CD4-positive, alpha-beta T cell treated with Interleukin-4 for 4 hours (primary cell): ENCODE measurements around the gene WRNIP1.

Source experiments
- DNase-seq: peaks from one replicate; pipeline ENCODE4 v3.0.0-alpha.2; 2020

Gene WRNIP1

DNA sequence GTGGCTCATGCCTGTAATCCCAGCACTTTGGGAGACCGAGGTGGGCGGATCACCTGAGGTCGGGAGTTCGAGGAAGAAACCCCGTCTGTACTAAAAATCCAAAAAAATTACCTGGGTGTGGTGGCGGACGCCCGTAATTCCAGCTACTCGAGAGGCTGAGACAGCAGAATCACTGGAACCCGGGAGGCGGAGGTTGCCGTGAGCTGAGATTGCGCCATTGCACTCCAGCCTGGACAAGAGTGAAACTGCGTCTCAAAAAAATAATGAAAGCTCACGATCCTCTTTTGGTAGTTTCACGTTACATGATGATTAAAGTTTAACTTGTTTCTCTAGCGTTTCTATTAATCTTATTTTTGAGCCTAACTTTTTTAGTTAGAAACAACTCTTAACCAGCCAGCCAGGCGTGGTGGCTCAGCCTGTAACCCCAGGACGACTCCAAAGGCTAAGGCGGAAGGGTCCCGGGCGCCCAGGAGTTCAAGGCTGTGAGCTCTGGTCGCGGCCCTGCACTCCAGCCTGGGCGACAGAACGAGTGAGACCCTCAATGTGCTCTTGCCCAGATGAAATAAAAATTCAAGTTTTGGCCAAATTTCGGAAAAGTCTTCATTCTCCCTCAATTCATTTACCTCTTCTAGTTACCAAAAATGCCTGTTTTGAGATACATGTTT is 1.2 kb upstream of the WRNIP1 start:
- DNase-seq = no peak

DNA sequence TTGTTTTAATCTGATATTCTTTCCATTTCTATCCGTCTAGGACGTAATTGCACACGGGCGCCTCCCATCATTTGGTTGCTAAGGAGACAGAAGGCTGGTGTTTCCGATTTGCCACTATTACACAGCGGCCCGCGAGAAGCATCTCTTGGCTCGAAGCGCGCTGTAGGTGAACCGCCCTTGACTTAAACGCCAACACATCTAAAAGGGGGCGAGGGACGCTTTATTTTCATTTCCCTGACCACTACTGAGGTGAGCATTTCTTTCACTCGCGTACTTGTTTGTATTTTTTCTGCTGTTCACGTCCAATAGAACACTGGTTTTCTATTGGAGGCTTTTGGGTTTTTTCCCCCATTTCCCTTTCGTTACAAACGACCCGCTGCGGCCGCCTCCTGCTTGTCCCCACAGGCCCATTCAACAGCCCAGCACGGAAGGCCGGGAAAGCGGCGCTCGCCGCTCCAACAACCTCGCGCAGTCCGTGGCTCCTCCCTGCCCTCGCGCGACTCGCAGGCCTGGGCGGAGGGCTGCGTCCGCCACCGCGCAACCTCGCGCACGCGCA is 505 bp upstream of the WRNIP1 start:
- DNase-seq = peak; percentile 76

DNA sequence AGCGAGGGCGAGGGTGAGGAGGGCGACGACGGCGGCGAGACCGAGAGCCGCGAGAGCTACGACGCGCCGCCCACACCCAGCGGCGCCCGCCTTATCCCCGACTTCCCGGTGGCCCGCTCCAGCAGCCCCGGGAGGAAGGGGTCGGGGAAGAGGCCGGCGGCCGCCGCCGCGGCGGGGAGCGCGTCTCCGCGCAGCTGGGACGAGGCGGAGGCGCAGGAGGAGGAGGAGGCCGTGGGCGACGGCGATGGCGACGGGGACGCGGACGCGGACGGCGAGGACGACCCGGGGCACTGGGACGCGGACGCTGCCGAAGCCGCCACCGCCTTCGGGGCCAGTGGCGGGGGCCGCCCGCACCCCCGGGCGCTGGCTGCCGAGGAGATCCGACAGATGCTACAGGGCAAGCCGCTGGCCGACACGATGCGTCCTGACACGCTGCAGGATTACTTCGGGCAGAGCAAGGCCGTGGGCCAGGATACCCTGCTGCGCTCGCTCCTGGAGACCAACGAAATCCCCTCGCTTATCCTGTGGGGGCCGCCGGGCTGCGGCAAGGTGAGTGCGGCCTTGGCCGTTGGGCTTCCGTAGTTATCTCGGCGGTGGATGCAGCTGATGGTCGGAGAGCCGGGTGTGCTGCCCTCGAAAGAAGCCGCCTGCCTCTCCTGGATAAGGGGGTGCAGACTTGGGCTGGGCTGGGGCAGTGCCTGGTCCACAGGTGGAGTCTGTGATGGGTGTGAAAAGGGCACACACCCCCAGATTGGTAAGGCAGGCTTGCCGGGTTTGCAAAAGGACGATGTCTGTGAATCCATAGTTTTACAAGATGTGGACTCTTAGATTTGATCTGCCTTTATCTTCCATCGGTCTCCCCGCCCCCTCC is 938 bp downstream of the WRNIP1 start:
- DNase-seq = no peak

DNA sequence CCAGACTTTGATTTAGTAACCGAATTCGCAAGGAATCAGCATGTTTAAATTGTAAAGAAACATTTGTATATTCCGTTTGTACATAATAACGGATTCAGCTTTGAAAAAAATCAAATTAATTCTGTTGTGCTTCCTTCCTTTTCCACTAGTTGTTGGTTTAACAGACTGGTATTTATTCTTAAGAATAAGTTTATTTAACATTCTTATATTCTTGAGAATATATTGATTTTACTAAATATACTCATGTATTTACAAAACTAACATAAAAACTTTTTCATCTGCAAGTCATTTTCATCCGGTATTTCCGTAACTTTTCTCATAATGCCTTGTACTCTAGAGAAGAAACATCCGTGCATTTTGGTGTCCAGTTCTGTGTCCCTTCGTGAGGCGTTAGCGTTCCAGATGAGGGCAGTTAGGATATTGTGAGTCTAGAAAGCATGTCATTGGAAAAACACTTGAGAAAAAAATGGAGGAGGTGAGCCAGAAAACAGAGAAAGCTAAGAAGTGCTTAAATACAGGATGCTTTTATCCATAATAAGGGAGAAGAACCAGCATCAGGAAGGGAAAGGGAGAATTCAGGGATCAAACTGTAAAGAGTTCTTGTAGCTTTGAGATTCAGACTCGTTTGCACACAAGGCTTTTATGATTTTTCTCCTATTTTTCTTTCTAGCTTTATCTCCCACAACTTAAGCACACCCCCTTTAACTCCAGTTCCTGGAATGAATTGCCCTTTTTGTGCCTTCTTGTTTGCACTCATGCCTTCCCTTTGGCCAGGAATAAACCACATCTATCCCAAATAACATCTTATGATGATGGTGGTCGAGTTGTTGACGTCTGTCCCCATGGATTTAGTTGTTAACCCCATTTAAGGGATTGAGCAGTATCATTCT is 1.8 kb downstream of the WRNIP1 start:
- no peak for DNase-seq

DNA sequence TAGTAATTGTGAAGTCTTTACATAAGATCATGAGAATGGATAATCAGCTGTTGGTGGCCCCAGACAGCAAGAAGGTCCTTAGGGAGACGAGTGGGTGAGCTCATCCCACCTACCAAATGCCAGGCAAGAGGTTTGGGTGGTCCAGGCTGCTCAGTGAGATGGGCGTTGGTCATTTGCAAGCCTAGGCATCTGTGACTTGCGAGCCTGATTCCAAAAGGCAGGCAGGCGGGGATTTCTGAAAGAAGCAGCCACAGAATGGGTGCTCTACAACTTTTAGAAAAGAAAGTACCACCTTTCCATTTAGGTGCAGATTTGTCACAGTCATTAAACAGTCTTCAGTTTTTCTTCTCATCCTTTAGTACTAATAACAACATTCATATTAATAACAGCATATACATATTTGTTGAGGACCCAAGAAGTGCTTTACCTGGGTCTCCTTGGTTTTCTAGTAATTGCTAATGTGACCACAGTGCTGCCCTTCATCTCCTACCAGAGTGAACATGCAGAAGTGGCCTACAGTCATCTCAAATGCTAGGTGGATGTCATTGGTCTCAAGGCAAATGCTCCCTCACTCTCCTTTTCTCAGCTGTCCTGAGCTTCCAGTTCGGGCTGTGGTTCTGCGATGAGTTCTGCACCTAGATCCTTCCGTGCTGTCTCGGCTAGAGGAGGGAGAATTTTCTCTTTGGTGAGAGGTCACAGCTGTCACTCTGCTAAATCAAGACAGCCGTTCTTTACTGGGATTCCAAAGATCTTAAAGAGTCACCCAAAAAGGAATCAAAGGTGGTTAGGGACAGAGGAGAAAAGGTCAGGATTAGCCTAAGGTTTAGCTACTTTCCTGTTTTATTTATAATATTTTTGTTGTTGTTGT is 2.7 kb downstream of the WRNIP1 start:
- DNase-seq = no peak

DNA sequence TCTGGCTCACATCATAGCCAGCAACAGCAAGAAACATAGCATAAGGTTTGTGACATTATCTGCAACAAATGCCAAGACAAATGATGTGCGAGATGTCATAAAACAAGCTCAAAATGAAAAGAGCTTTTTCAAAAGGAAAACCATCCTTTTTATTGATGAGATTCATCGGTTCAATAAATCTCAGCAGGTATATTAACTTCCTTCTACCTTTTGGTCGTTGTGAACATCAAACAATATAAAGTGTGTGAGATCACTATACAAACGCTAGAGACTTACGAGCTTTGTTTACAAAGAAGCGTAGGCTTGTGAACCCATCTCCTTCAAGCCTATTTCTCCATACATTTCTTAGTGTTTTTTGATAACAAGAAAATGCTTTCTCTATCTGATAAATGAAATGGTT is 3.5 kb downstream of the WRNIP1 start:
- no peak for DNase-seq

DNA sequence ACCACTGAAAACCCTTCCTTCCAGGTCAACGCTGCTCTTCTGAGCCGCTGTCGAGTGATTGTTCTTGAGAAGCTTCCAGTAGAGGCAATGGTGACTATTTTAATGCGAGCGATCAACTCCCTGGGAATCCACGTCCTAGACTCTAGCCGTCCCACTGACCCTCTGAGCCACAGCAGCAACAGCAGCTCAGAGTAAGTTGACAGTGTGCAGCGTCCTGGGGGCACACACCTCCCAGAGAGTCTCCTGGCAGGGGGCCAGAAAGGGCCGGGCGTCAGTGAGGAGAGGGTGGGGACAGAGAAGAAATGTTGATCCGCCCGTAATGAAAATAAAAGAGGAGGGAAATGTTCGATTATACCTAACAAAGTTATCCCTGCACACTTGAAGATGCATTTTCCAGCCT is 5.0 kb downstream of the WRNIP1 start:
- DNase-seq = no peak

DNA sequence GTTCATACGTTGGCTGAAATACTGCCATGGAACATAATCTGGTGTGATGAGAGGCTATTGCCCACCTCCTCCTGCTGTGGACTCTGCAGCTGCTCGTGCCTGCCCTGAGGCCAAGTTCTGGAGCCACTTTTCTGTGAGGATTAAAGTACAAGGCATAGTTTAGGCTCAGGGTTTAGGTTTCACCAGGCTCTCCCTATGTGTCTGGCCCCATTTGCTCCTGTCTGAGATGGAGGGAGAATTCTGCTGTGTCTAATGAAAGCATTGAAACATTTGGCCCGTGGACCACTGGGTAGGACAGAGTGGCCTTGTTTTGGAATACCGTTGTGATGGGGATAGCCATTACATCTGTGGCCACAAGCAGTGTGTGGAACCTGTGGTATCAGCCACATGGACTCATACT is 5.9 kb downstream of the WRNIP1 start:
- DNase-seq = no peak

DNA sequence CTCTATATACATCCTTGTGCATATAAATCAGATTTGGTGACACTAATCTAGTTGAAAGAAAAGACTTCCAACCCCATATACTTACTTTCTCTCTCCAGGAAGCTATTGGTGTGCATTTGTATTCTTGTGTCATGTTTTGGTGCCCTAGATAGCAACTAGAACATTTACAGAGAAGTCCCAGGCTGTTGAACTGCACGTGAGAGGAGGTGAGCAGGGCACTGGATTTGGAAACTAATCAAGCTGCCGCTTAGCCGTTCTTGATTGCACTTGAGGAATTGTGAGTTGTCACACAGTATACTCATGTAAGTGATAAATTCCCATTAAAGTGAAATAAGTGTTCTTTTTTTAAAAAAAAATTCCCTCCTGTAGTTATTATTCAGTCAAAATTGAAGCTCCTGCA is 7.6 kb downstream of the WRNIP1 start:
- DNase-seq = no peak

DNA sequence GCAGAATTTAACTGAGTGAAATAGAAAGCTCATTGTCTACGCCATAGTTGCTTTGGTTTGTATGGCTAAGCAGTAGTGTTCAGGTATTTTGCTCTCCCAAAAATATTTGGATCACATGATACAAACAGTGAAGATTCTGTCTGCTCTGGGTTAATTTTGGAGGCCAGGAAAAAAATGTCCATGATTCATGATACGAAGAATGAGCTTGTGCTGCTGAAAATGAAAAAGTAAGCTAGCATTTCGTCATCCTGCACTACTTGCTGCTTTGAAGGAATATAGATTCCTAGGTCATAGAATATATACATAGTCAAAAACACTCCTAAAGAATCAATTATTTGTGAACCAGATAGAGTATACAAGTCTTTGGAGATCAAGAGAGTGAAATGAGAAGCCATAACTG is 8.3 kb downstream of the WRNIP1 start:
- DNase-seq = no peak

DNA sequence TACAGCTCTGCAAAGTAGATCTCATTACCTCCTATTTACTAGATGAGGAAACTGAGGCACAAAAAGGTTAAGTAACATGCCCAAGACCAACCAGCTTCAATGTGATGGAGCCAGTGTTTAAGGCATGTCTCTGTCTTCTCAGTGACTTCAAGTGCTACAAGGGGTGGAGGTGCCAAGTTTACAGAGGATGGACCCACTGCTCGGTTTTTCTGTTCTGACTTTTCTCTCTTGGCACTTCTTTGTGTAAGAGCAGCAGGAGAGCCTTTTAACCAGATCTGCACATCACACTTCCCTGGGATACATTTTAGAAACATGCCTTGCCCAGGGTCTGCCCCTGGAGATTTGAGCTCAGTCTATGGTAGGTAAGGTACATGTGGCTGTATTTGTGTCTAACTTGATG is 9.8 kb downstream of the WRNIP1 start:
- no peak for DNase-seq

DNA sequence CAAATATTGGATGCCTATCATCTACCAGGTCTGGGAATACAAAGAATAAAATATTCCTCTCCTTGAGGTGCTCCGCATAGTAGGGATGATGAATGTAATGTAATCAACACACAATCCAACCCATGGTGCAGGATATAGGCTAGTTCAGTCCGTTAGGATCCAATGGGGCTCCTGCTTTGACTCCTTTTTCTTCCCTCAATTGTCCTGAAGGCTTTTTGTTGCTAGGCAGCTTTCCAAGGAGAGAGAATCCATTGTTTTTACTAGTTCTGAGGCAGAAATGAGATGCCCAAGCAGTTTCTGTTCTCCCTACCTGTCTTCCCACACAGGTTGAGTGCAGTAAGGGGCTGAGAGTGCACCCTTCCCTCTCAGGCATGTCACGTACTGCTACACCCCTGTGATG is 12.1 kb downstream of the WRNIP1 start:
- DNase-seq = no peak

DNA sequence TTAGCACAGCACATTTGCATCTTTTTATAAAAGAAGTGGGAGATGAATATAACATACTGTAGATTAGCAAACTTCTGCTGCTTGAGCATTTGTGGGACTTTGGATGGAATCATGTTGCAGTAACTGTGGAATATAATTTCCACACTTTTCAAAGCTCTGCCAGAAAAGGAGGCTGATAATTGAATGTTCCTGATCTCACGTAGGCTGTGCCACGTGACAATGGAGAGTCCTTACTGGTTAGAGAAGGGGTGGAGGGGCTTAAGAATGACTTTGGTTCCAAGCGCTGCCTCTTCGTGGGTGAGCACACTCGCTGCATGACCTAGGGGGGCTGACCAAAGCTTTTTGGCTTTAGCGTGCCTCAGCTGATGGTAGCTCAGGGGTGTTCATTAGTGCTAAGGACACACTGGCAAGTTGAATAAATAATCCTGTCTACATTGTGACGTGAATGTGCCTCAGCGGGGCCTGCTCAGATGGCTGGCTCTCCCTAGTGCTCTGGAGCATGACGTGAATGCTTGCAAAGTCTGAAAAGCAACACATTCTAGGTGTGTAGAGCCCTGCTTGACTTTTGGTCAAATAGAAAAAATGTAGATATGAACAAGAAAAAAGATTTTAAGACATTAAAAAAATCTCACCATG is 15.0 kb downstream of the WRNIP1 start:
- DNase-seq = no peak

DNA sequence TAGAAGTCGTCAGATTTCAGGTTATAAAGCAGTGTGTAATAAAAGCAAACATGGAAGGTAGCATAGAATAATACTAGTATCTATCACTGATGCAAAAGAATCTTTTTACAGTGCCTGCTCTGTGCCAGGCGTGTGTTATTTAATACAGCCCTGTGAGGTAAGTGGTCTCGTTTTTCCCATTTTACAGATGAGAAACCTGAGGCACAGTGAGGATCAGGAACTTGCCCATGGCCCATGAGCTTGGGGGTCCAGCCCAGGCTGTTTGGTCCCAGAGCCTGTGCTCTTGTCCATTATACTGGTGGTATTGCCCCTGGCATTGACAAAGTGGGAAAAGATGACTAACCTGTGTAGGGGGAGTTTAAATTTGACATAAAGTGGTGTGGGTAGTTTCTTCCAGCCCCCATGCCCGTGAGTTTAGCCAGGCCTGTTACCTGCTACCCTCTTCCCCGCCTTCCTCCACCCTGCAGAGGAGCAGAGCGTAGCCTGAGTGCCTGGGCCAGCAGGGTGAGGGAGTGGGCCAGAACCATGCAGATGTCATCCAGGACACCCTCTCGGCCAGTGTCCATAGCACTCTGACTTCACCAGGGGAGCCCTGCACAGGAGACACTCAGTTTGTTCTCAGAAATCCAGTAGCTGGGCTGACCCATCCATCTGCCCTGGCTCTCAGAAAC is 16.6 kb downstream of the WRNIP1 start:
- no peak for DNase-seq

DNA sequence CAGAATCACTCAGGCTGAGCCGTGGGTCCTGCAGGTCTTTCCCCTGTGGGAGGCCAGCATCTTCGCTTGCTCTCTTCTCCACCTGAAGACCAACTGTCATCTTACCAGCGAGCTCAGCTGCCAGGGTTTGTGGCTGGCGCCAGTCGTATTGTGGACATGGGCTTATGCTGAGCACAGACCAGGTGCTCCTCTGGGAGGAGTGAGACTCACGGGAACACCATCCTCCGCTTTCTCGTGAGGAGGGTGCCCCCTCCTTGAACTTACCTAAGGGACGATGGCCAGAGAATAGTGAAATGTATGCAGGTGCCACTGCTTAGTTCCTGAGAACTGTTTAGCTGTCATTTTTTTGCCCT is 17.1 kb downstream of the WRNIP1 start:
- no peak for DNase-seq

DNA sequence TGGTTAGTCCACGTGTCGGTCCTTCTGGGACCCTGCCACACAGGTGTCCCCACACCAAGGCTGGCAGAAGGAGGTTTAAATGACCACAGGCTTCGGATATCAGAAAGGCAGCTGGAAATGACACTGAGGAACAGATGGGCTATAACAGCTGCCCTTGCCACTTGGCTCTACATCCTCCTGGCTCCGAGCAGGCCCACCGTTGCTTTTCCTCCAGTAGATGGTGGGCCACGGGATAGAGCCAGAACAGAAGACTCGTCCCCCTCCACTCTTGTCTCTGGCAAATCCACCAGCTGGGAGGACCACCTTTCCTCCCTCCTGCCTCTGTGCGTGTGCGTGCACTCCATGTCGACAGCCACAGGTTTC is 17.6 kb downstream of the WRNIP1 start:
- no peak for DNase-seq

DNA sequence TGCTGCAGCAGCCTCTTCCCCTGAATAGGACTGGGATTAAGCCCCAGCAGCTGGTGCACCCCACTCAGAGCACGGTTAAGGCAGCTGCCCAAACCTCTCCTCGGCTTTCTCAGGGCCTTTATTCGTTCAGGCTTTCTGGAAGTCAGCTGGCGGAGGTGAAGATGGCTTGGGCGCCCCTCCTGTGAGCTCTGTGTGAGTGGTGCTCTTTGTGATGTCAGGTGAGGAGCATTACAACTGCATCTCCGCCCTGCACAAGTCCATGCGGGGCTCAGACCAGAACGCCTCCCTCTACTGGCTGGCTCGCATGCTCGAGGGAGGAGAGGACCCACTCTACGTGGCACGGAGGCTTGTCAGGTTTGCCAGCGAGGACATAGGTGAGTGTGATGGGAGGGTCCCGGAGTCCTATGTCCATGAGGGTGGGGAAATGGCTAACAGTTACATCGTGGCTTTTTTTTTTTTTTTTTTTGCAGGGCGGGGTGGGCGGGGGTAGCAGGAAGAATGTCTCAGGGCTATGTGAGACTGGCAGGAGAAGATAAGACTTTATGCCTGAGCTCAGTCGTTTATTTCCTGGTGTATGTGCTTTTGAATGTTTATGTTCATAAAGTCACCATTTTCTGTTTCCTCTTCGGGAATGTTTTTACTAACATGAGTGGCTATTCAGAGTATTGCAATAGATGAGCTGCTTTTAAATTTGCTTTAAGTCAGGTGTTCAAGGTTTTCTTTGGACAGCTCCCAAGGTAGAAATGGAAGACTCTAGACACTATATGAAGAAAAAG is 18.2 kb downstream of the WRNIP1 start:
- DNase-seq = no peak

DNA sequence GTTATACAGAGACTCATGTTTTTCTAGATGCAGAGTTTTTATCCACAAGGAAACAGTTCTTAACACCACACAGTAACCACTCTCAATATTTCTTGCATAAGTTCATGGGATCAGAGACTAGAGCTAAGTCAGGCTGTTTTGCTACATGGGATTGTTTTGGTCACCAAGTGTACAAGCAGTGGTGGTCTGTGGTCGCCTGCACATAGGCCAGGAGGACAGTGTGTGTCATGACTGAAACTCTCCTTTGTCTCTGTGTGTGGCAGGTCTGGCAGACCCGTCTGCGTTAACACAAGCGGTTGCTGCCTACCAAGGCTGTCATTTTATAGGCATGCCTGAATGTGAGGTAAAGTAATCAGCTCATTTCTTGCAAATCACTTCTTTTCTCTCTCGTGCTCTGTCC is 18.9 kb downstream of the WRNIP1 start:
- DNase-seq = no peak

DNA sequence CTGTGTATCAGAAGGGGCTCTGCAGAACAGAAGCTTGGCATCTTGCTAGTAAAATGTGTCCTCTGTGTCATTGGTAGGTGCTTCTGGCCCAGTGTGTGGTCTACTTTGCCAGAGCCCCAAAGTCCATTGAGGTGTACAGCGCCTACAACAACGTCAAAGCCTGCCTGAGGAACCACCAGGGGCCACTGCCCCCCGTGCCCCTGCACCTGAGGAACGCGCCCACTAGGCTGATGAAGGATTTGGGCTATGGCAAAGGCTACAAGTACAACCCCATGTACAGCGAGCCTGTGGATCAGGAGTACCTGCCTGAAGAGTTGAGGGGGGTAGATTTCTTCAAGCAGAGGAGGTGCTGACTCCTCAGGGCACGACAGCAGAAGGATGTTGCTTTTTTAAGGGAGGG is 19.7 kb downstream of the WRNIP1 start:
- DNase-seq = no peak

DNA sequence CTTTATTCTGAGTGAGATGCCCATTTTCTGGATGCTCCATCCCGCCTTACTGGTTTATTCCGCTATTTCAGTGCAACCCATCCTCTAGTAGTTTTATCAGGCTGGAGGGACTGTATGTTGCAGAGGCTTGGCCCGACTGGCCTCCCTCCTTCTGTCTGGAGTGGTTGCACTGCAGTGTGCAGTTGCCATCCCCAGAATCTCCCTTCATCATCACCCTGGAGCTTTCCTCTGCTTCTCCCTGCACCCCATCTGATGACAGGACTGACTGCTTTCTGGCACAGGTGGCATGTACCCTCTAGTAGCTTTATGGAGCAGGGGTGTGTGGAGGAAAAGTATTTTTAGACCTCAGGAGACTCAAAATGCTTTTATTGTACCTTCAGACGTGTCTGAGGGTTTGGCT is 21.1 kb downstream of the WRNIP1 start:
- no peak for DNase-seq
